Measurements from ENCODE around the gene C22orf39.
"Not testable (repeated sequence)": the region's sequence is repeated elsewhere in the genome, so short reads cannot be mapped to it uniquely, and the experiment has no call there.

Gene C22orf39

DNA sequence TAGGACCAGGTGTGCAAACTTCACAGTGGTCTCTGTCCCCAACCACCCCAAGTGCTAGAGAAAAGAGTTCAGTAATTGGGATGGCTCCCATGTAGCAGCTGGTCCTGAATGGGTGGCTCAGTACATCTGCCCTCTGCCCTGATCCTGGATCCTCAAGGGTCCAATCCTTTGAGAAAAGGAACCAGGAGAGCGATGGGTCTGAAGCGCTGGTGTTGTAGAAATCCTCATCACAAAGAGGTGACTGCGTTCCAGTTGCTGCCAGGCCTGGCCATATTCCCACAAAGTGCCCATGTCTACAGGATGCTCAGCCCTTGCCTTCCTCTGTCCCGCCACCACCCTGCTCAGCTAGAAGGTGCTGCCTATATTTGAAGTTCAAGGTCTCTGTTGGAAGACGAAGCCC is 6.2 kb upstream of the C22orf39 start:
- DNase-seq (ENCODE audit: low read depth) = no peak

DNA sequence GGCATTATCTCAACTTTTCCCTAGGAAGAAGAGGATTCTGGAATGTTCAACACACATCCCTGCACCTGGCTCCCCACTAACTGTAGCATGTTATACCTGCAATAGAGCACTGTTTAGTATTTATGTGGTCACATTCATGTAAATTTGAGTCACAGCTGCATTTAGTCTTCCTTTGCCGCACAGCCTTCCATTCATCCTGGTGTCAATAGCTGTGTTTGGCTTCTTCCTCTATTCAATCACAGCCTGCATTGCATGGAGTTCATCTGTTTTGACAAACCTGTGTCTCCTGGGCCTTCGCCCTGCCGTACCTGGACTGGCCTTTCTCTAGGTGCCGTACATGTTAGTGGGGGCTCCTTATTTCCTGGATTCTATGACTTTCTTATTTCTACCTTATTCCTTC is 4.1 kb upstream of the C22orf39 start:
- DNase-seq (ENCODE audit: low read depth) = no peak

DNA sequence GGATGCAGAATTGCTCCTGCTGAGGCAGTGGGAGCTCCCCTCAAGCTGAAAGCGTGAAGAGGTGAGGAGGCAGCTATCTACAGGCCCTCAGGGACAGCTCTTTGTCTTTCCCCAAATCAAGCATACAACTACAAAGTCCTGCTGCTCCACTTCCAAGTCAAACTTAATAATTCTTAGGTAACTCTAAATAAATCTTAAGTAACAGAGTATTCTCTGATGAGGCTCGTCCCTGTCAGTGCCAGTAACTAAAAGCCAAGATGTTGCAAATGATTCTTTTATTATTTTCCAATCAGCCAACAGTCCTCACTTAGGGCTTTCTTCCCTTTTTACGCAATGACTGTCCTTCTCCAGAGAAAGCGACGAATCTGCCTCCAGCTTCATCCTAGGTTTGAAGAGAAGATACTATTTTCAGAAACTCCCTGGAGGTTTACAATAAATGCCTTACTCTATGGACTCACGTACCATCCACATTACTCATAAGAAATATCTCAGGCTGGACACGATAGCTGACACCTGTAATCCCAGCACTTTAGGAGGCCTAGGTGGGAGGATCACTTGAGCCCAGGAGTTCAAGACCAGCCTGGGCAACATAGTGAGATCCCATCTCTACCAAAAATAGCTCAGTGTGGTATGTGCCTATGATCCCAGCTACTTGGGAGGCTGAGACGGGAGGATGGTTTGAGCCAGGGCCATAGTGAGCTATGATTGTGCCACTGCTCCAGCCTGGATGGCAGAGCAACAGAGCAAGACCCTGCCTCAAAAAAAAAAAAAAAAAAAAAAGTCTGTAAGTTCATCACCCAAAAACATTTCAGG is 3.1 kb upstream of the C22orf39 start:
- no peak for DNase-seq (ENCODE audit: low read depth)

DNA sequence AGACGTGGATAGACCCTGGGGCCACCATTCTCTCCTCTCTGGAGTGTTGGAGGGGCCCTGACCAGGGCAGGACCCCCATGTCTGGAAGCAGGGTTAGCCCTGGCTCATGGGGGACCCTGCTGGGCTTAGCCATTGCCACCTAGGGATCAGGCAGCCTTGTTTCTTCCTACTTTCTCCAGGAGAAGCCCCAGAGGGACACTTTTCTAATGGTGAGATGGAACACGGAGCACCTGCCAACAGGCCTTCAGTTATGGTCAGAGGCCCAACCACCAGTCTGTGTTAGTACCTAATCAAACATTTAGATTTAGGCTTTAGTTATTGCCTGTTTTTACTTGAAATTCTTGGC is 1.9 kb upstream of the C22orf39 start:
- no peak for DNase-seq (ENCODE audit: low read depth)

DNA sequence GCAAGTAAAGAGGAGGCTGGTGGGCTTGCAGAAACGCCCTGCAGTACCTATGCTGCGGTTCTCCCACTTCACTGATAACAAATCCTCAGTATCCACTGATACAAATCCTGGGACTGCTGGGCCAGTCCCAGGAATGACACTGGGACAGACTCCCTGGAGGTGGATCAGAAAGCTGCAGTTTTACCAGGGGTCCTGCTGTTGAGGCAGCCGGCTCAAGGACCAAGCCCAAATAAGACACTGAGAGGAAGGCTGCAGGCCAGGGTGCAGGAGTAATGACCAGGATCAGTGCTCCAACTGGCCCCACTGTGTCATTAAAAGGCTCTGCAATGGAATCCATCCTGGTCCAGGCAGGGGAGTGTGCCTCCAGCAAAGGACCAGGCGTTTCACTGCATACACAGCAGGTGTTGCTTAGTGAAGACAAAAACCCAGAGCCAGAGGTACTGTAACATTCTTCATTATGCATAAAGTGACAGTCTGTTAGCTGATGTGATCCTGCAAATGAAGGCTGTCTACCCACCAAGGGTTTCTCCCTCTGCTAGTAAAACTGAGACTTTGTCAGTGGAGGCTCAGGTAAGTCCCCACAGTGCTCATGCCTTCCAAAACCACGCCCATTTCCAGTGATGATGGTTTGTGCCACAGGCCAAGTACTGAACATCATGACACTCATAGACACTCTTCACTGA is 1.4 kb upstream of the C22orf39 start:
- peak; percentile 12 for DNase-seq (ENCODE audit: low read depth)

DNA sequence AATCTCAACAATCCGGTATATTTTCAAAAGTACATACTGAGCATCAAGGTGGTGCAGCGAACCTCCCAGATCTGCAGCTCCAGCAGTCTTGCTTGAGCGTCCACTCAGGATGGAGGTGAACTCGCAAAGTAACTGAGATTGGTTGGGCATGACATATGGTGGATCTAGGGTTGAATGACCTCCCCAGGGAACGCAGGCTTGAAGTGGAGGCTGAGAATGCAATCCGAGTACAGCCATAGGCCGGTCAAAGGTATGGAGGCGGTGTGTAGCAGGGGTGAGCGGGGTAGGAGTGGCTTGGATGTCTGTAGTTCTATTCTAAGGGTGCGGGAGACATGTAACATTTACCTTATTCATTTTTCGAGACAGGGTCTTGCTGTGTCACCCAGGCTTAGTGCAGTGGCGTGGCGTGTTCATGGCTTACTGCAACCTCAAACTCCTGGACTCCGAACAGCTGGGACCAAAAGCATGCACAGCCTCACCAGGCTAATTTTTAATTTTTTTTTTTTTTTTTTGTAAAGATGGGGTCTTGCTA is 631 bp upstream of the C22orf39 start:
- DNase-seq (ENCODE audit: low read depth) = no peak

DNA sequence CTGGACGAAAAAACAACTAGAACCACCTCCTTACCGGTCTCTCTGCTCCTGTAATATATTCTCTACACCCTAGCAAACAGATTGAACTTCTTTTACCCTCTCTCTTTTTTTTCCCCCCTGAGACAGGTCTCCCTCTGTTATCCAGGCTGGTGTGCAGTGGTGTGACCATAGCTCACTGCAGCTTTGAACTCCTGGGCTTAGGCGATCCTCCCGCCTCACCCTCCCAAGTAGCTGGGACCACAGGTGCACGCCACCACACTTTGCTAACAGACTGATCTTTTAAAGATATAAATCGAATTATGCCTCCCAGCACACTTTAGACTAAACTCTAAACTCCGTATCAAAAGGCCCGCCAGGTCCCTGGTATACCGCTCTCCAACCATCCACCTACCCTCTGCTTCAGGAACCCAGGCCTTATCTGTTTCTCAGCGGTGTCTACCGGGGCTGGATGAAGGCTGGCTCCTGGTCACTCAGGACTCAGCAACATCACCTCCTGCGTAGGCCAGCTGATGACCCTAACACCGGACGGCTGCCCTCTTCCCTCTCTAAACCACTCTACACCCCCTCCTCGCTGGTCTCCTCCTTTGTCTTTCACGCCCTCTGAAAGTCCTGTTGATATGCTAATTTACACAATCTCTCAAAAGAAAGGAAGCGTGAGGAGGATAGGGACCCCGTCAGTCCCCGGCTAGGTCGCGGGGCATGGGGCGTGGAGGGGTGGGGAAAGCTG is 745 bp downstream of the C22orf39 start:
- no peak for DNase-seq (ENCODE audit: low read depth)

DNA sequence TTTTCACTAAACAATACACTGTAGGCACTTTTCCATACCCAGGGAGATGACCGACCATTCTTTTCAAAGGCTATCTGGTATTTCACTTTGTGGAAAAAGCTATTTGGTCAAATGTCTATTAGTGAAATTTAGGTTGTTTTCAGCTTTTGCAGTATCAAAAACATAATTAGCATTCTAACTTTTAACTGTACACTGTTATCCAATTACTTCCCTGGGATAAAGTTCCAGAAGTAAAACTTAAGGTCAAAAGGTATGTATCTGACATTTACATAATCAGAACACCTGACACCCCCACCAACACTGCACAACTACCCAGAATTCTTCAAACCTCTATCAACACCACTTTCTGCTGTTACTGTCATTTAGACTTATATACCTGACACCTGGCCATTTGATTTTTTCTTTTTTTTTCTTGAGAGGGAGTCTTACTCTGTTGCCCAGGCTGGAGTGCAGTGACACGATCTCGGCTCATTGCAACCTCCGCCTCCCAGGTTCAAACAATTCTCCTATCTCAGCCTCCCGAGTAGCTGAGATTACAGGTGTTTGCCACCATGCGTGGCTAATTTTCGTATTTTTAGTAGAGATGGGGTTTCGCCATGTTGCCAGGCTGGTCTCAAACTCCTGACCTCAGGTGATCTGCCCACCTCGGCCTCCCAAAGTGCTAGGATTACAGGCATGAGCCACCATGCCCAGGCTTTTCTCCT is 2.1 kb downstream of the C22orf39 start:
- not testable (repeated sequence) for DNase-seq (ENCODE audit: low read depth)

DNA sequence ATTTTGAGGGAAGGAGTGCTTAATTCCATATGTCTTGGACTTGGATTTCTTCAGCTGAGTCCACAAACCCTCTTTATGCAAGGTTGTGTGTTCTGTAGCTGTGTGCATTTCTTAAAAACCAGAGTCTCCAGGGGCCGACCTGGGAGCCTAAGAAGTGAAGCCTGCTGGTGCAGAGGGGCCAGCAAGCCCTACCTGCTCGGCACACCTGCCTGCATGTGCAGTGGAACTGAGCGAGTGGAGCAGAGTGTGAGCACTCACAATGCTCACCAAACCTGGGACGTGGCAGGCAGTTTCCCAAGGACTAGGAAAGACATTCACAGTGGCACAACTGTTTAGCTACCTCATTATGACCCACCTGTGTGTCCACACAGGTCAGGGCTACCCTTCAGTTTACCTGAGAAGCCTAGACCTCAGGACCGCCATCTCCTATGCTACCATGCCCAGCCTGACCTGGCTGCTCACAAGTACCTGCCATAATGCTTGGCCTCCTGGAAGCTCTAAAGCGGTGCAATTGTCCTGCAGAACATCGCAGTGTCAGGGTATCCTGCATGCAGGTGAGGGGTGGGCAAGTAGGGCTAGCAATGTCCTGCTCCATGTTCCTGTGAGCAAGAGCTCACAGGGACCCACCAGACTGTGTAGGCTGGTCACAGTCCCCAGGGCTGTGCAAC is 3.8 kb downstream of the C22orf39 start:
- no peak for DNase-seq (ENCODE audit: low read depth)

DNA sequence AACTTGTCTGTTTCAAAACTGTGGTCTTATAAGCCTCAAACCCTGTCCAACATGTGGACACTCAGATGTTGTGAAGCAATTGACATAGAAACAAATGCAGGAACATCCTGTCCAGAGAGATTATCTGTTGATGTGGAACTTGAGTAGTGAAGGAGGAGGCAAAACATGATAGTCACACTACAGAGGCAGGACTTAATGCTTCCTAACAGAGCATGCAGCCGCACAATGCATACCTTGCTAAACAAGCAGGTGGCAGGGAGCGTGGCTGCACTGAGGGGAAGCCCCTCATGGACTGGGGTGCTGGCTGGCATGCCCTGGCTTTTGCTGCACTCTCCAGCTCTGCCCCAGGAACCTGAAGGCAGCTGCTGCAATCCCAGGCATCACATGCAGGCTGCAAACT is 5.3 kb downstream of the C22orf39 start:
- no peak for DNase-seq (ENCODE audit: low read depth)

DNA sequence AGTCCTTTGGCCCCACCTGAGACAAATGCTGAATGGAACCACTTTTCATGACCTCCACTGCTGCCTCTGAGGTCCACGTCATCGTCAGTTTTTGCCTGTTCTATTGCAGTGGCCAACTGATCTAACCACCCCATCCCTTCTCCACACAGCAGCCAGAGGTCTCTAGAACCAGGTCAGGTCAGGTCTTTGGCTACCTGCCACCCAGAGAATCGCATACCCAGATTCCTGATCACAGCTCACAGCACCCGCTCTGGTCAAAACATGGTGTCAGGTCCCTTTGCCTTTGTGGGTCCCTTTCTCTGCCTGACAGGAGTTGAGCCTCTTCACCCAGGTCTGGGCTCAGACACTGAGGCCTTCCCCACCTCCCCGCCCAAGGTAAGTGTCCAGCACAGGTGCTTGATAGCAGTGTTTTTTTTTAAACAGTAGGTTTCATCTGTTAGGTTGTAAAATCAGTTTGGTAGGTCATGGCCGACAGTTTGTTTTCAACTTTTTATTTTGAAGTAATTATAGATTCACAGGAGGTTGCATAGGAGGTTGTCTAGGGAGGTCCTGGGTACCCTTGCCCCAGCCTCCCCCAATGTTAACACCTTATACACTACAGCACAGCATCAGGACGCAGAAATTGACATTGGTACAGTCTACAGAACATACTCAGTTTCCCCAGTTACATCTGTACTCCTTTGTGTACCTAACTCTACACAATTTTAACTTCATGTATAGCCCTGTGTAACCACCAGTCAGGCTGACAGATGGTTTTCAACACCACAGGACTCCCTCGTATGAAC is 6.9 kb downstream of the C22orf39 start:
- DNase-seq (ENCODE audit: low read depth) = no peak

DNA sequence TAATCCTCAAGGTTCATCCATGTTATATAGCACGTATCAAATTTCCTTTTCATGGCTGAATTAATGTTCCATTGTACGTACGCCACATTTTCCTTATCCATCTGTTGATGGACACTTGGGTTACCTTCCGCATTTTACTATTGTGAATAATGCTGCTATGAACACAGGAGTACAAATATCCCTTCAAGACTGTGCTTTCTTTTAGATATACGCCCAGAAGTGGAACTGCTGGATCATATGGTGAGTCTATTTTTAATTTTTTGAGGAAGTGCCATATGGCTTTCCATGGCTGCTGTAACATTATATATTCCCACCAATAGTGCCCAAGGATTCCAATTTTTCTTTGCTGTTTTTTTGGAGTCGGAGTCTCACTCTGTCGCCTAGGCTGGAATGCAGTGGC is 9.2 kb downstream of the C22orf39 start:
- no peak for DNase-seq (ENCODE audit: low read depth)

DNA sequence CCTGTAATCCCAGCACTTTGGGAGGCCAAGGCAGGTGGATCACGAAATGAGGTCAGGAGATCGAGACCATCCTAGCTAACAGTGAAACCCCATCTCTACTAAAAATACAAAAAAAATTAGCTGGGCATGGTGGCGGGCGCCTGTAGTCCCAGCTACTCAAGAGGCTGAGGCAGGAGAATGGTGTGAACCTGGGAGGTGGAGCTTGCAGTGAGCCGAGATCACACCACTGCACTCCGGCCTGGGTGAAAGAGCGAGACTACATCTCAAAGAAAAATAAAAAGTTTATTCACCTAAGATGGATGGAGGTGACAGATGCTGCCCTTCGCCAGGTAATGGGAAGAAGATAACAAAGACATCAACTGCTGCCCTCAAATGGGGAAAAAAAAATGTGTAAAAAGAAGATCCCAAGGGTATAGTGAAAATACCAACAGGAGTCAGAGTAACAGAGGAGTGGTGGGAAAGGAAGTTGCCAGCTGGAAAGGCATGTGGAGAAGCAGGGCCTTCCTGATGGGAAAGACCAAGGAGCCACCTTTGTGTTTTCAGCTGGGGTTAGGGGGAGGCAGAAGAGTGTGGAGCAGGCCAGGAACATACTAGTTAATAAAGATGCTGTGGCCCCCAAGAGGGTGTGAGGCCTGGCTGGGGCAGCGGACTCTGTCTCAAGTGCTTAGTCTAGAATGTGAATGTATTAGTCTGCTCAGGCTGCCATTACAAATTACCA is 10.9 kb downstream of the C22orf39 start:
- DNase-seq (ENCODE audit: low read depth) = not testable (repeated sequence)

DNA sequence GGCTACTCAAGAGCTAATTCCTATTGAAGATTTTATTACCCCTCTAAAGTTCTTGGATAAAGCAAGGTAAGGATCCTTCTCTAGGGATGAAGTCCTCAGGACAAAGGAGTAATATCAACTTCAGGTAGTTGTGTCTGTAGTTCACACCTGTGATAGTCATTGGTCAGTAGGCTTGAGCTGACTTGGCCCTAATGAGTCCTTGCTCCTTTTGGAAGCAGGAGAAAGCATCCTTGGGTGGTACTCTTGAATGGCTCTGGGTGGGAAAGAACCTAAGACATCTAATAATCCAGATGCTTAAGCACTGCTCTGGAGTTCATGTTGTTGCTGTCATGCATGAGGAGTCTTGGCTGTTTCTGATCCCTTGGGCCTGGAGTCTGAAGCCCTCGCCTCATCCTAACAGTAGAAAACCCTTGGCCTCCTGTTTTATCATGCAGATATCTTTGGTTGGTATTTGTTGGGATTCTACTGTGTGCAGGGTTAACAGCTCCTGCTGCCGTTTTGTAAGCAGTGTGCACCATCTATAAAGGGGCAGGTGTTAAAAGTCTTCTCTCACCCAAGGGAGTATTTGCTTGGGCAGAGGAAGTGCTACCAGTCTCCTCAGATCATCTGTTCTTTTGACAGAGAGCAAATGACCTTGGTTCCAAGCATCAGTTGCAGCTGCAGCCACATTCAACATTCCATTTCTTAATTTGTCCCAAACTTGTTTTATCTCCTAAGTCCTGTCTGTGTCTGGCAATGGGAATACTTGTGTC is 12.5 kb downstream of the C22orf39 start:
- DNase-seq (ENCODE audit: low read depth) = no peak

DNA sequence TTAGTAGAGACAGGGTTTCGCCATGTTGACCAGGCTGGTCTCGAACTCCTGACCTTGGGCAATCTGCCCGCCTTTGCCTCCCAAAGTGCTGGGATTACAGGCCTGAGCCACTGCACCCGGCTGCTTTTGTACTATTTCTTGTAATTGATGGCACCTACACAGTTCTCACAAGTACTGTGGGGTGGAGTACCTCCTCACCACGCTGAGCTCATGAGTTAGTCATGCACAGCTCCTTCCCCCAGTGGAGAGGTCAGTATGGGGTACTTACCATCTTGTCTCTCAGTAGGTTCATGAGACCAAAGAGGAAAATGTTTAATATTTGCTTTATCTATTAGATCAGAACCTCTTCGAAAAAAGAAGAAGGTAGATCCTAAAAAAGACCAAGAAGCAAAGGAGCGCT is 13.1 kb downstream of the C22orf39 start:
- DNase-seq (ENCODE audit: low read depth) = no peak

DNA sequence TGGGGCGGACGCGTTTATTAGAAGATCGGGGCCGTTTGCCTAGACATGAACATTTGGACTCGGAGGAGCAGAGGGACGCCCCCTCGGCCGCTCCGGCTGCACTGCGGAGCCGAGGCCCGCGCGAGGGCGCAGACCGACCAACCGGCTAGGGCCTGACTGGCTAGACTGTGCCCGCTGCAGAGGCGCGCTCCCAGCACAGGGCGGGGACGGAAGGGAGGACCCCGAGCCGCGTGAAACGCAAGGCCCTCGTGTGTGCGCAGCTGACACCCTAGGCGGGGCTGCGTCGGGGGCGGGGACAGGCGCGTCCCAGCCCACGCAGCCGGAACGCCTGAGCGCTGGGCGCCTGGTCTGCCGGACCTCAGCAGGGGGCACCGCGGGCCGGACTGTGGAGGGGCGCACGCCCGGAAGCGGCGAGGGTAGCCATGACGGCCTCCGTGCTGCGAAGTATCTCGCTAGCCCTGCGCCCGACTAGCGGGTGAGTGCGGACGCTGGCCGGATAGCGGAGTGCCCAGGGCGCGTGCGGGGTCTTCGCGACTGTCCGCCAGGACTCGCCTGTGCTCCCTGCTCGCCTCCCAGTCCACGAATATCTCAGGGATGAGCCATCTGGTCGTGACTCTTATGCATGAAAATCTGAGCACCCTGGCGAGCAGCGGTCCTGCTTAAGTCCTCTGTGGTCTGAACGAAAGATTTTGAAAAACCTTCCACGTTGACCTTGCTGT is 15.2 kb downstream of the C22orf39 start, which contains the start of gene MRPL40:
Gene MRPL40 (plus strand): TSS at position 413 of the 719 bp plus-strand sequence. CDS start 10 bp downstream, at position 423.
- peak; percentile 84 for DNase-seq (ENCODE audit: low read depth)

DNA sequence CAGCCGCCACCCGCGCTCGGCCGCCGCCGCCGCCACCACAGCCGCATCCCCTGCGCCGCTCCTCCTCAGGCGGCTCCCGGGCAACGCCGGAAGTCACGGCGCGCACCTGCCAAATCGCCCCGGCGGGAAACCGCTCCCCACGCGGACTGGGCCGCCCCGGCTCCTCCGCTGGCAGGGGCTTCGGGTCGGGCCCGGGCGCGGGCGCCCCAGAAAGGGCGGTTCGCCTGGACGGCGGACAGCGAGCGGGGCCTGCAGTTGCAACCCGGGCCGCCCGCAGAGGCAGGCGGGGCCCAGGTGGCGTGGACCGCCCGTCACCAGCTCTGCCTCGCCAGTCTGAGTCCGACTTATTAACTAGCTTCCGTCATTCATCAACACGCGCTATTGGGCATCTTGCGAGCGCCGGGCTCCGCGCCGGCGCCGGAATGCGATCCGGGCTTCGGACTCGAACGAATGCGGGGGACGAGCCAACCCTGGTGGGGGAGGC is 15.8 kb downstream of the C22orf39 start, which contains the start of gene HIRA:
Gene HIRA (minus strand): TSS at position 85 of the 484 bp plus-strand sequence. CDS start 257 bp downstream, outside the sequence.
- DNase-seq (ENCODE audit: low read depth) = peak; percentile 82

DNA sequence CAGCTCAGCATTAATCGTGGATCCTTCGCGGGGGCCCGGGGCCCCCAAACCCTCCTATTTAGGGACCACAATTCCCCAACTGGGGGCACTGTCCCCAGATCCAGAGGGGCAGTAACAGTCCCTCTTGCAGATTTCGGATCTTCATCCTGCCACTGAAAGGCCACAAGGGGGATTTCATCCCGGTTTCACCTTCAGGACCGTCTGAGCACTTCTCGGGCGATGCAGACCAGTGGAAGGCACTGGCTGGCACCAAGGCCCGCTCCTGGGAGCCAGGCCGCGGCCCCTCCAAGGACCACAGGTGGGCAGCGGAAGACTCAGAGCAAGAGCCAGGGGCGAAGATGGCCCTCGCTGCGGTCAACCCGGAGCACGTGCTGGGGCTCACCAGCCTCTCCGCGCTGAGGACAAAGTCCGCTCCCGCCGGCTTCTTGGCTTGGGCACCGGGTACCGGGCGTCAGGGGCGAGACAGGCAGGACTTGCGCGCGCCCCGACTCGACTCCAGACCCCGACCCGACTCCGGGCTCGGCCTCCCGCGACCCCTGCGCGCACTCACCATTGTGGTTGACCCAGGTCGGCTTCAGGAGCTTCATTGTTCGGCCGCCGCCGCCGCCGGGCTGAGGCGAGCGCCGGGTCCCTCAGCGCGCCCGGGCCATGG is 16.5 kb downstream of the C22orf39 start:
- DNase-seq (ENCODE audit: low read depth) = no peak

Measured in activated T-helper 9 cell treated with anti-CD3 and anti-CD28 coated beads, Interleukin-2, amount 50 U/mL, for 16 hours (primary cell).